ENCODE measurements around the gene SLC39A7.

GRCh38 chr6:33166363-33166762 lies 34.3 kb upstream of the SLC39A7 start:
- no peak for TF ChIP-seq CTCF (conservative IDR thresholded peaks at IDR 0.05; ENCODE audit: low read length)
- no peak for TF ChIP-seq EZH2phosphoT487 (IDR thresholded peaks at IDR 0.05; ENCODE audit: borderline replicate concordance)

All from Loucy (cell line).